Measurements from ENCODE around the gene MDFIC. TPM values are rescaled to one million over a fixed set of nuclear protein-coding genes. Genes with fewer than 3 reads are reported as not detected.

MDFIC gene
- total and polyA plus RNA-seq, 4 experiments from 2014 or later = 68.1 to 194 (median 129) TPM

DNA sequence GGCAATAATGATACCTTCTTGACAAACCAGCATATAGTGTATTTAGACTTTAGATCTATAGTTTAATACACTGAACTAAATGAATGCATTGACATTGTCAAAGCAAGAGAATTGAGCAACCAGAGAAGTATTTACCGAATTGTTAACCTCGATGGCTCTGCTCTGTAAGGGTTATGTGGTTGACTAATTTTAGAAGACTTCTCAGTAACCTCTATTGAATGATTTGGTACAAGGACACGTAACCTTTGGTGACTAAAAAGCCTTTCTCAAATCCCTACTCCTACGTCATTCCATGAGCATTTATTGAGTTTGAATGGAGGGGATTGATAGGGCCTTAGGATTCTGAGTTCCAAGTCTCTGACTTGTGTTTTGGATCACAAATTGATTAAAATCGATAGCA lies 67.6 kb downstream of the MDFIC start:
- Histone ChIP-seq H3K4me1 (ENCODE audit: insufficient read depth, low read length) (peaks cover 32% of the 10 kb centered on the region), H3K4me3 (ENCODE audit: low read length in 2 of 2) (no peak overlapping the region), H3K27ac (ENCODE audit: low read depth, low read length) (no peak overlapping the region), H3K27me3 (ENCODE audit: insufficient read depth, low read length) (no peaks in the 10 kb centered on the region), H3K9me3 (ENCODE audit: control insufficient read depth in 1 of 2, low read length in 2 of 2) (no peaks in the 10 kb centered on the region), H3K36me3 (ENCODE audit: insufficient read depth, low read length) (peaks cover 5% of the 10 kb centered on the region)
- peaks cover 31 to 57% (median 49%) of the 10 kb centered on the region in 4 donors for H3K4me1 Mint-ChIP-seq
- ChIA-PET CTCF (ENCODE audit: partially characterized antibody) (interaction anchor here (0.6 kb wide), 1 partner anchor 18 kb away, joined by 3 read pairs; no protein-coding TSS in a partner anchor), POLR2A (ENCODE audit: partially characterized antibody) (interaction anchor here (1.2 kb wide), 1 partner anchor 20 kb away, joined by 3 read pairs; no protein-coding TSS in a partner anchor)
- no peaks in the 10 kb centered on the region for H3K27me3 Mint-ChIP-seq
- no peak for DNase-seq
- H3K36me3 Mint-ChIP-seq = peaks cover 45 to 53% of the 10 kb centered on the region in 2 donors
- H3K4me3 Mint-ChIP-seq = no peak overlapping the region
- no peak overlapping the region for H3K27ac Mint-ChIP-seq
- peaks cover 0 to 4% (median 0%) of the 10 kb centered on the region in 8 donors for H3K9me3 Mint-ChIP-seq
- intact Hi-C loops (cut with micrococcal nuclease) = no loop called here

GRCh38 chr7:114997487-114998404 lies 75.9 kb downstream of the MDFIC start:
- Mint-ChIP-seq H3K9me3 (no peaks in the 10 kb centered on the region), H3K27ac (peak overlapping the region; percentile 57 to 86 (median 71)), H3K4me1 (peaks cover 61 to 86% (median 72%) of the 10 kb centered on the region in 4 donors), H3K27me3 (no peaks in the 10 kb centered on the region), H3K4me3 (peak overlapping the region in 7 of 8 donors; percentile 48 to 83 (median 72)), H3K36me3 (peaks cover 52 to 56% of the 10 kb centered on the region in 2 donors)
- Histone ChIP-seq H3K9me3 (ENCODE audit: control insufficient read depth in 1 of 2, low read length in 2 of 2) (no peaks in the 10 kb centered on the region), H3K36me3 (ENCODE audit: insufficient read depth, low read length) (no peaks in the 10 kb centered on the region), H3K4me3 (ENCODE audit: low read length in 2 of 2) (no peak overlapping the region), H3K27me3 (ENCODE audit: insufficient read depth, low read length) (no peaks in the 10 kb centered on the region), H3K4me1 (ENCODE audit: insufficient read depth, low read length) (peaks cover 62% of the 10 kb centered on the region), H3K27ac (ENCODE audit: low read depth, low read length) (no peak overlapping the region)
- no peak for DNase-seq
- intact Hi-C loops (cut with micrococcal nuclease) = loop anchor here (2.0 kb wide), 2 partner anchors 17 to 19 kb away; no protein-coding TSS in a partner anchor
- CTCF ChIA-PET (ENCODE audit: partially characterized antibody) = interaction anchor here (0.7 to 2.5 kb wide), 4 partner anchors 10 to 131 kb away, joined by 3 to 13 read pairs (median 6); no protein-coding TSS in a partner anchor
- POLR2A ChIA-PET (ENCODE audit: partially characterized antibody) = interaction anchor here (1.0 to 1.8 kb wide), 4 partner anchors 11 to 132 kb away, joined by 4 to 10 read pairs (median 6); no protein-coding TSS in a partner anchor

- Histone ChIP-seq H3K36me3 (ENCODE audit: insufficient read depth, low read length) (no peaks in the 10 kb centered on the region), H3K4me1 (ENCODE audit: insufficient read depth, low read length) (peaks cover 90% of the 10 kb centered on the region), H3K9me3 (ENCODE audit: control insufficient read depth in 1 of 2, low read length in 2 of 2) (no peaks in the 10 kb centered on the region), H3K4me3 (ENCODE audit: low read length in 2 of 2) (no peak overlapping the region), H3K27me3 (ENCODE audit: insufficient read depth, low read length) (no peaks in the 10 kb centered on the region), H3K27ac (ENCODE audit: low read depth, low read length) (no peak overlapping the region)
- Mint-ChIP-seq H3K4me1 (peaks cover 67 to 84% (median 75%) of the 10 kb centered on the region in 4 donors), H3K36me3 (peaks cover 43 to 49% of the 10 kb centered on the region in 2 donors), H3K27me3 (no peaks in the 10 kb centered on the region), H3K27ac (peak overlapping the region in 6 of 7 donors; percentile 58 to 96 (median 86)), H3K9me3 (no peaks in the 10 kb centered on the region), H3K4me3 (peak overlapping the region in 1 of 8 donors; percentile 37)
- POLR2A ChIA-PET (ENCODE audit: partially characterized antibody) = no interaction called here
- CTCF ChIA-PET (ENCODE audit: partially characterized antibody) = no interaction called here
- intact Hi-C loops (cut with micrococcal nuclease) = no loop called here
- DNase-seq = no peak
Measured at GRCh38 chr7:115004121-115004520, 82.2 kb downstream of the MDFIC start.

GRCh38 chr7:115005251-115005650 lies 83.4 kb downstream of the MDFIC start:
- intact Hi-C loops (cut with micrococcal nuclease) = loop anchor here (5.0 kb wide), 1 partner anchor 138 kb away; no protein-coding TSS in a partner anchor
- Mint-ChIP-seq H3K27me3 (no peaks in the 10 kb centered on the region), H3K4me3 (peak overlapping the region in 5 of 8 donors; percentile 2 to 71 (median 53)), H3K9me3 (no peaks in the 10 kb centered on the region), H3K27ac (peak overlapping the region; percentile 65 to 96 (median 82)), H3K4me1 (peaks cover 78 to 95% (median 85%) of the 10 kb centered on the region in 4 donors), H3K36me3 (peaks cover 44 to 48% of the 10 kb centered on the region in 2 donors)
- ChIA-PET POLR2A (ENCODE audit: partially characterized antibody) (interaction anchor here (0.7 kb wide), 1 partner anchor 17 kb away, joined by 3 read pairs; no protein-coding TSS in a partner anchor), CTCF (ENCODE audit: partially characterized antibody) (no interaction called here)
- H3K36me3 ChIP-seq (ENCODE audit: insufficient read depth, low read length) = no peaks in the 10 kb centered on the region
- H3K4me3 ChIP-seq (ENCODE audit: low read length in 2 of 2) = no peak overlapping the region
- no peaks in the 10 kb centered on the region for H3K27me3 ChIP-seq (ENCODE audit: insufficient read depth, low read length)
- H3K4me1 ChIP-seq (ENCODE audit: insufficient read depth, low read length) = peaks cover 97% of the 10 kb centered on the region
- no peak for DNase-seq
- H3K27ac ChIP-seq (ENCODE audit: low read depth, low read length) = peak overlapping the region; percentile 11
- H3K9me3 ChIP-seq (ENCODE audit: control insufficient read depth in 1 of 2, low read length in 2 of 2) = no peaks in the 10 kb centered on the region

DNA sequence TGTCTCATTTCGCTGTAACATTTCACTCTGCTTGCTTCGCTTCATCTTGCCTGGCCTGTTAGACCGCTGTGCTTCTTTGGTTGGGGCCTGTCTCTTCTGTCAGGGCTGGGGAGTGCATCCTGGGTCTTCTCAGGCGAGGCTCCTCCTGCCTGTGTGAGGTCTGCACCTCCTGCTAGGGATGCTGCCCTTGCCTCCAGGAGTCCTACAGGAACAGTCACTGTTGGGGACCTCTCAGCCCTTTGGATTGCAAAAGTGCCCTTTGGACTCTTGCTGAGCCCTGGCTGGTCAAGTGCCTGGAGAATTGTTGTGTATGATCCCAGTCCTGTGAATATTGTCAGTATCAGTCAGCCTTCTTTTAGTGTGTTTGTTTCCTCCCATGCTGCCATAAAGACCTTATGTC lies 84.1 kb downstream of the MDFIC start:
- Mint-ChIP-seq H3K9me3 (no peaks in the 10 kb centered on the region), H3K36me3 (peaks cover 44 to 48% of the 10 kb centered on the region in 2 donors), H3K4me3 (peak overlapping the region in 7 of 8 donors; percentile 5 to 74 (median 54)), H3K27me3 (no peaks in the 10 kb centered on the region), H3K4me1 (peaks cover 80 to 96% (median 86%) of the 10 kb centered on the region in 4 donors), H3K27ac (peak overlapping the region; percentile 58 to 96 (median 89))
- Histone ChIP-seq H3K4me1 (ENCODE audit: insufficient read depth, low read length) (peaks cover 97% of the 10 kb centered on the region), H3K36me3 (ENCODE audit: insufficient read depth, low read length) (no peaks in the 10 kb centered on the region), H3K27ac (ENCODE audit: low read depth, low read length) (no peak overlapping the region), H3K9me3 (ENCODE audit: control insufficient read depth in 1 of 2, low read length in 2 of 2) (no peaks in the 10 kb centered on the region), H3K27me3 (ENCODE audit: insufficient read depth, low read length) (no peaks in the 10 kb centered on the region), H3K4me3 (ENCODE audit: low read length in 2 of 2) (no peak overlapping the region)
- POLR2A ChIA-PET (ENCODE audit: partially characterized antibody) = no interaction called here
- CTCF ChIA-PET (ENCODE audit: partially characterized antibody) = no interaction called here
- intact Hi-C loops (cut with micrococcal nuclease) = loop anchor here (5.0 kb wide), 1 partner anchor 139 kb away; no protein-coding TSS in a partner anchor
- DNase-seq = no peak

DNA sequence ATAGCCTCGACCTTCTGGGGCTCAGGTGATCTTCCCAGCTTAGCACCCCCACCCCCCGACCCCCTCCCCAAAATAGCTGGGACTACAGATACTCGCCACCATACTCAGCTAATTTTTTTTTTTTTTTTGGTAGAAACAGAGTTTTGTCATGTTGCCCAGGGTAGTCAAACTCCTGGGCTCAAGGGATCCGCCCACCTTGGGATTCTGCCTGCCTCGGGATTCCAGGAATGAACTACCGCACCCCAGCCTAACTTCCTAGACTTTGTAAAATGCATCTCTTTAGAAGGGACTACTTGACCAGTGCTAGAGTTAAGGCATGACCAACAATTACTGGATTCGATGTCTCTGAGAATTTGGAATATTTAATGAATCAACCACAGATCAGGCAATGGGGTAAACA lies 85.9 kb downstream of the MDFIC start:
- Histone ChIP-seq H3K4me3 (ENCODE audit: low read length in 2 of 2) (no peak overlapping the region), H3K27ac (ENCODE audit: low read depth, low read length) (peak overlapping the region; percentile 55), H3K27me3 (ENCODE audit: insufficient read depth, low read length) (no peaks in the 10 kb centered on the region), H3K9me3 (ENCODE audit: control insufficient read depth in 1 of 2, low read length in 2 of 2) (no peaks in the 10 kb centered on the region), H3K36me3 (ENCODE audit: insufficient read depth, low read length) (no peaks in the 10 kb centered on the region), H3K4me1 (ENCODE audit: insufficient read depth, low read length) (peaks cover 95% of the 10 kb centered on the region)
- peak overlapping the region; percentile 86 to 96 (median 90) for H3K27ac Mint-ChIP-seq
- no peaks in the 10 kb centered on the region for H3K9me3 Mint-ChIP-seq
- peaks cover 39 to 54% of the 10 kb centered on the region in 2 donors for H3K36me3 Mint-ChIP-seq
- ChIA-PET CTCF (ENCODE audit: partially characterized antibody) (interaction anchor here (0.7 to 2.9 kb wide), 5 partner anchors 10 to 142 kb away, joined by 3 to 15 read pairs (median 4); no protein-coding TSS in a partner anchor), POLR2A (ENCODE audit: partially characterized antibody) (interaction anchor here (1.9 to 3.6 kb wide), 2 partner anchors 10 to 85 kb away, joined by 7 to 29 read pairs; partner anchors contain the start of gene MDFIC)
- no peak for DNase-seq
- H3K4me3 Mint-ChIP-seq = peak overlapping the region in 7 of 8 donors; percentile 45 to 92 (median 81)
- H3K27me3 Mint-ChIP-seq = no peaks in the 10 kb centered on the region
- peaks cover 78 to 95% (median 84%) of the 10 kb centered on the region in 4 donors for H3K4me1 Mint-ChIP-seq
- intact Hi-C loops (cut with micrococcal nuclease) = loop anchor here (2.0 to 5.0 kb wide), 2 partner anchors 85 to 140 kb away; partner anchors contain the start of gene MDFIC
